Measurements from ENCODE around the gene GRID1. TPM values are rescaled to one million over a fixed set of nuclear protein-coding genes. Genes with fewer than 3 reads are reported as not detected.

The GRID1 gene
- total RNA-seq, 4 donors from 2014 or later, result 17.2 to 28.1 (median 23.6) TPM

DNA sequence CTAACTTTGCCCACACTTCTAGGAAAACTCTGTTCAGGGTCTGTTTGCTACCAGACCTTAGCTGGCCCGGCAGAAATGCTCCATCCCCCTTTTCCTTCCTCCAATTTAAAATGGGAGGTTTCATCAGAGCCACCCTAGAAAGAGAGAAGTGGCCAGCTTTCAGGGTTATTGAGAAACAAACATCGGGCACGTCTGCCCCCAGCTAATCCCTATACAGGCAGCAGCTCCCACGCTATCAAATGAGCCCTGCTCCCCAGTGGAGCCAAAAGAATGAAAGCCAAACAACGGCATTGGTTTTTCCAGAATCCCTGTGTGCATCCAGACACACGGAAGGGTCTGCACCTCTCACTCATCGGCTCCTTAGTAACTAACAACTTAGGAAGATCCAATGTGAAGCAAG, 132.5 kb downstream of the GRID1 start:
- no peak for DNase-seq
- no peak overlapping the region for H3K27ac ChIP-seq
- H3K4me1 ChIP-seq, result peaks cover 0 to 15% of the 10 kb centered on the region in 2 donors
- intact Hi-C loops (cut with DNase I), result no loop called here
- H3K4me3 ChIP-seq (replicated peaks in 1 of 3), result no peak overlapping the region
- no peaks in the 10 kb centered on the region for H3K9me3 ChIP-seq
- TF ChIP-seq POLR2A (IDR thresholded peaks at IDR 0.05) (no peak), CTCF (IDR thresholded peaks at IDR 0.05) (no peak)
- H3K36me3 ChIP-seq, result no peaks in the 10 kb centered on the region
- 53 to 64% methylated on average over 7 of the region's 7 CpGs for WGBS, 2 donors
- H3K27me3 ChIP-seq, result no peaks in the 10 kb centered on the region

GRCh38 chr10:86233131-86233530, 133.5 kb downstream of the GRID1 start:
- Histone ChIP-seq H3K27ac (no peak overlapping the region), H3K4me3 (replicated peaks in 1 of 3) (no peak overlapping the region), H3K9me3 (no peaks in the 10 kb centered on the region), H3K36me3 (no peaks in the 10 kb centered on the region), H3K27me3 (no peaks in the 10 kb centered on the region), H3K4me1 (peaks cover 0 to 15% of the 10 kb centered on the region in 2 donors)
- DNase-seq, result no peak
- WGBS, 2 donors, result 79 to 83% methylated on average over 7 of the region's 7 CpGs
- TF ChIP-seq POLR2A (IDR thresholded peaks at IDR 0.05), result no peak
- TF ChIP-seq CTCF (IDR thresholded peaks at IDR 0.05), result no peak
- intact Hi-C loops (cut with DNase I), result no loop called here

DNA sequence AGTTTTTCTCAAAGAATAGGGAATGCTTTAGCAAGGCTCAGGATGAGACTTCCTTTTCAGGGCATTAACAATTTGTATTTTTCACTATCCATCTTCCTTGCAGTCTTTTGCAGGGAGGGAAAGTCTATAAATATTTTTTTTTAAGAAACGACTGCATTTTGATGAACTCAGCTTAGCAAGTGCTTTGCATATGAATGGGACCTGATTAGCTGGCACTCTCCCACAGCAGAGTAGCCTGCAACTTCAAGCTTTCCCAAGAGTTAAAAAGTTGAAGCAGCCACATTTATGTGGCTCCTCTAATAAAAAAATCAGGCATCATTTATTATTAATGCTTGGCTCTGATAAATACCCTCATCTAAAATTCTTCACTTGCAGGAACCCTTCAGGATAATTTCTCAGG, 134.0 kb downstream of the GRID1 start:
- H3K4me3 ChIP-seq (replicated peaks in 1 of 3), result no peak overlapping the region
- H3K36me3 ChIP-seq, result no peaks in the 10 kb centered on the region
- DNase-seq, result no peak
- WGBS, 2 donors, result 34 to 39% methylated on average over 1 of the region's 1 CpG
- TF ChIP-seq POLR2A (IDR thresholded peaks at IDR 0.05), result no peak
- no peak for TF ChIP-seq CTCF (IDR thresholded peaks at IDR 0.05)
- intact Hi-C loops (cut with DNase I), result no loop called here
- H3K27me3 ChIP-seq, result no peaks in the 10 kb centered on the region
- no peak overlapping the region for H3K27ac ChIP-seq
- no peaks in the 10 kb centered on the region for H3K9me3 ChIP-seq
- peaks cover 0 to 16% of the 10 kb centered on the region in 2 donors for H3K4me1 ChIP-seq

DNA sequence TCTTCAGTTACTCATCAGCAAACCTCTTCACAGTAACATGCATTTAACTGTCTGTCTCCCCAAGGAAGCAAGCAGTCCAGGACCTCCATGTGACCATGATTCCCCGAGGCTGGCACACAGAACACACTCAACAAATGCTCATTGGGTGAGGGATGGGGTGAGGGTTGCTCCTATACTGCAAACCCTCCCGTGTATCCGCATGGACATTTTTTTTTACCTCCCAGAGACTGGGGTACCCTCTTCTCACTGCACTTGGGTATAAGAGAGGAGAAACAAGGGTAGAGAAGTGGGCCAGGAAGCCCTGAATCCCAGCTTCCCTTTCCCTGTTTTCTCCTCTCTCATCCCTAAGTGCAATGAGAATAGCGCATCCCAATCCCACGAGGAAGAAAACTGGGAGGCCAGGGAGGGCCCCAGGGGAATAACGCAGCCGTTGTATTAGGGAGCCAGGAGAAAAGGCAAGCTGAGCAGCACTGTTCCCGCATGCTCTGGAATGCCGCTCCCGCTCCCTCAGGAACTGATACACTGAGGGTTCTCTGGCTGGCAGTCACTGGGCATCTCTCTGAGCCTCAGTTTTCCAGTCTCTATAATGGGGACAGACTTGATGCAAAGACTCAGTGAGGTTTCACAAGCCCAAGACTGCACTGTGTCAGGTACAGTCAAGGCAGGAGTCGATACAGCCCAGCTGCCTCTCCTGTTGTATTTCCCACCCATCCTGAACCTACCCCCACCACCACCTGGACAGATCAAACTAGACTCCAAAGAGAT, 134.6 kb downstream of the GRID1 start:
- whole genome bisulfite sequencing, 2 donors, result 77 to 85% methylated on average over 7 to 11 of the region's 11 CpGs
- intact Hi-C loops (cut with DNase I), result no loop called here

More for the DNA sequence above, 134.6 kb downstream of the GRID1 start:
- Histone ChIP-seq H3K36me3 (no peaks in the 10 kb centered on the region), H3K4me3 (replicated peaks in 1 of 3) (no peak overlapping the region), H3K27me3 (no peaks in the 10 kb centered on the region), H3K4me1 (peaks cover 5 to 23% of the 10 kb centered on the region in 2 donors), H3K9me3 (no peaks in the 10 kb centered on the region), H3K27ac (no peak overlapping the region)
- no peak for TF ChIP-seq POLR2A (IDR thresholded peaks at IDR 0.05)
- TF ChIP-seq CTCF (IDR thresholded peaks at IDR 0.05), result no peak
- DNase-seq, result no peak

Measured in thyroid gland (tissue), 4 donors.